Duodenal mucosa (tissue), 2 donors: ENCODE results near the gene RPS10.

Experiments
- H3K27ac ChIP-seq: one replicate; pipeline ENCODE4 v1.7.0; 2013; ENCODE audit warnings: low read depth, low read length
- H3K27me3 ChIP-seq, 2 donors: one replicate each; pipeline ENCODE4 v1.7.0; 2013; ENCODE audit warnings: low read length in 2 of 2, control low read depth in 1 of 2; ENCODE audit not compliant: insufficient read depth in 2 of 2, control insufficient read depth in 1 of 2
- H3K36me3 ChIP-seq, 2 donors: one replicate each; pipeline ENCODE4 v1.7.0; 2013; ENCODE audit warnings: low read length in 2 of 2, control low read depth in 1 of 2; ENCODE audit not compliant: insufficient read depth in 2 of 2, control insufficient read depth in 1 of 2
- H3K4me1 ChIP-seq, 2 donors: one replicate each; pipeline ENCODE4 v1.7.0; 2013; ENCODE audit warnings: low read length in 2 of 2, control low read depth in 1 of 2; ENCODE audit not compliant: insufficient read depth in 2 of 2, control insufficient read depth in 1 of 2
- H3K4me3 ChIP-seq, 2 donors: one replicate each; pipeline ENCODE4 v1.7.0; 2013; ENCODE audit warnings: low read length in 2 of 2, low read depth in 1 of 2
- H3K9ac ChIP-seq, 2 donors: one replicate each; pipeline ENCODE4 v1.7.0; 2013; ENCODE audit warnings: low read length in 2 of 2, low read depth in 1 of 2
- H3K9me3 ChIP-seq, 2 donors: one replicate each; pipeline ENCODE4 v1.7.0; 2013; ENCODE audit warnings: low read length in 2 of 2, control low read depth in 1 of 2; ENCODE audit not compliant: control insufficient read depth in 1 of 2

The RPS10 gene

GRCh38 chr6:34393966-34394305, 31.9 kb downstream of the RPS10 start:
- H3K4me3 ChIP-seq = no peak overlapping the region
- H3K9ac ChIP-seq = no peak overlapping the region
- no peak overlapping the region for H3K27ac ChIP-seq

GRCh38 chr6:34393191-34393965, 32.5 kb downstream of the RPS10 start:
- Histone ChIP-seq H3K27ac (no peak overlapping the region), H3K4me3 (peak overlapping the region; percentile 65 to 88), H3K9ac (peak overlapping the region; percentile 35 to 63), H3K4me1 (peaks cover 13 to 19% of the 10 kb centered on the region in 2 donors), H3K36me3 (no peaks in the 10 kb centered on the region), H3K9me3 (peaks cover 0 to 3% of the 10 kb centered on the region in 2 donors), H3K27me3 (no peaks in the 10 kb centered on the region)

More at GRCh38 chr6:34393966-34394305, 31.9 kb downstream of the RPS10 start:
- H3K27me3 ChIP-seq = no peaks in the 10 kb centered on the region
- H3K36me3 ChIP-seq = no peaks in the 10 kb centered on the region
- peaks cover 13 to 19% of the 10 kb centered on the region in 2 donors for H3K4me1 ChIP-seq
- H3K9me3 ChIP-seq = peaks cover 0 to 3% of the 10 kb centered on the region in 2 donors

- Histone ChIP-seq H3K4me3 (peak within 1 kb of the TSS; percentile 65 to 88), H3K9me3 (peaks cover 0 to 3% of the 10 kb centered on the region in 2 donors), H3K27me3 (no peaks in the 10 kb centered on the region), H3K27ac (peak within 1 kb of the TSS; percentile 89), H3K36me3 (no peaks in the 10 kb centered on the region), H3K4me1 (peaks cover 13 to 19% of the 10 kb centered on the region in 2 donors), H3K9ac (peak within 1 kb of the TSS; percentile 61 to 63)
These were observed 33.2 kb downstream of the RPS10 start, which contains the start of gene NUDT3 for GRCh38 chr6:34392497-34393190. NUDT3 (minus strand) TSS chr6:34392669; CDS start chr6:34392362, 307 bp downstream.

GRCh38 chr6:34391786-34392496, 33.9 kb downstream of the RPS10 start:
- H3K4me1 ChIP-seq = peaks cover 13 to 19% of the 10 kb centered on the region in 2 donors
- H3K9ac ChIP-seq = peak overlapping the region; percentile 61 to 63
- peaks cover 0 to 3% of the 10 kb centered on the region in 2 donors for H3K9me3 ChIP-seq
- peak overlapping the region; percentile 89 for H3K27ac ChIP-seq
- no peaks in the 10 kb centered on the region for H3K27me3 ChIP-seq
- peak overlapping the region; percentile 65 to 88 for H3K4me3 ChIP-seq
- H3K36me3 ChIP-seq = no peaks in the 10 kb centered on the region

- H3K27ac ChIP-seq = peak overlapping the region; percentile 65
- peaks cover 0 to under 1% of the 10 kb centered on the region in 2 donors for H3K9me3 ChIP-seq
- no peaks in the 10 kb centered on the region for H3K36me3 ChIP-seq
- H3K27me3 ChIP-seq = no peaks in the 10 kb centered on the region
- H3K4me1 ChIP-seq = peaks cover 15 to 19% of the 10 kb centered on the region in 2 donors
- peak overlapping the region; percentile 65 to 88 for H3K4me3 ChIP-seq
- H3K9ac ChIP-seq = peak overlapping the region; percentile 61 to 63
These were observed 34.4 kb downstream of the RPS10 start for GRCh38 chr6:34391473-34391785.

GRCh38 chr6:34390531-34391472, 35.1 kb downstream of the RPS10 start:
- peaks cover 22 to 25% of the 10 kb centered on the region in 2 donors for H3K4me1 ChIP-seq
- no peaks in the 10 kb centered on the region for H3K9me3 ChIP-seq
- no peaks in the 10 kb centered on the region for H3K36me3 ChIP-seq
- no peaks in the 10 kb centered on the region for H3K27me3 ChIP-seq
- H3K4me3 ChIP-seq = peak overlapping the region; percentile 65 to 88
- no peak overlapping the region for H3K27ac ChIP-seq
- peak overlapping the region; percentile 61 to 63 for H3K9ac ChIP-seq

- Histone ChIP-seq H3K9ac (no peak overlapping the region), H3K36me3 (no peaks in the 10 kb centered on the region), H3K4me1 (peaks cover 27 to 34% of the 10 kb centered on the region in 2 donors), H3K9me3 (no peaks in the 10 kb centered on the region), H3K4me3 (no peak overlapping the region), H3K27ac (no peak overlapping the region), H3K27me3 (no peaks in the 10 kb centered on the region)
These were observed 36.8 kb downstream of the RPS10 start for GRCh38 chr6:34389034-34389433.

- Histone ChIP-seq H3K4me3 (no peak overlapping the region), H3K4me1 (peaks cover 32 to 36% of the 10 kb centered on the region in 2 donors), H3K36me3 (no peaks in the 10 kb centered on the region), H3K9ac (no peak overlapping the region), H3K27ac (no peak overlapping the region), H3K9me3 (no peaks in the 10 kb centered on the region), H3K27me3 (no peaks in the 10 kb centered on the region)
These were observed 37.4 kb downstream of the RPS10 start for GRCh38 chr6:34388421-34388820.

GRCh38 chr6:34386316-34387137, 39.3 kb downstream of the RPS10 start:
- Histone ChIP-seq H3K36me3 (no peaks in the 10 kb centered on the region), H3K4me1 (peaks cover 27 to 28% of the 10 kb centered on the region in 2 donors), H3K9ac (no peak overlapping the region), H3K27me3 (no peaks in the 10 kb centered on the region), H3K4me3 (no peak overlapping the region), H3K9me3 (no peaks in the 10 kb centered on the region), H3K27ac (peak overlapping the region; percentile 20)
